ENCODE data around the gene FBXL15. TPM values are rescaled to one million over a fixed set of nuclear protein-coding genes. Genes with fewer than 3 reads are reported as not detected.

FBXL15 gene
- total and polyA plus RNA-seq, 2 of the 13 experiments (the other 11 are each of a cell fraction or from before 2014, with no cell fraction given), result 4.3 to 8.3 TPM

- TF ChIP-seq, protein P1, sequence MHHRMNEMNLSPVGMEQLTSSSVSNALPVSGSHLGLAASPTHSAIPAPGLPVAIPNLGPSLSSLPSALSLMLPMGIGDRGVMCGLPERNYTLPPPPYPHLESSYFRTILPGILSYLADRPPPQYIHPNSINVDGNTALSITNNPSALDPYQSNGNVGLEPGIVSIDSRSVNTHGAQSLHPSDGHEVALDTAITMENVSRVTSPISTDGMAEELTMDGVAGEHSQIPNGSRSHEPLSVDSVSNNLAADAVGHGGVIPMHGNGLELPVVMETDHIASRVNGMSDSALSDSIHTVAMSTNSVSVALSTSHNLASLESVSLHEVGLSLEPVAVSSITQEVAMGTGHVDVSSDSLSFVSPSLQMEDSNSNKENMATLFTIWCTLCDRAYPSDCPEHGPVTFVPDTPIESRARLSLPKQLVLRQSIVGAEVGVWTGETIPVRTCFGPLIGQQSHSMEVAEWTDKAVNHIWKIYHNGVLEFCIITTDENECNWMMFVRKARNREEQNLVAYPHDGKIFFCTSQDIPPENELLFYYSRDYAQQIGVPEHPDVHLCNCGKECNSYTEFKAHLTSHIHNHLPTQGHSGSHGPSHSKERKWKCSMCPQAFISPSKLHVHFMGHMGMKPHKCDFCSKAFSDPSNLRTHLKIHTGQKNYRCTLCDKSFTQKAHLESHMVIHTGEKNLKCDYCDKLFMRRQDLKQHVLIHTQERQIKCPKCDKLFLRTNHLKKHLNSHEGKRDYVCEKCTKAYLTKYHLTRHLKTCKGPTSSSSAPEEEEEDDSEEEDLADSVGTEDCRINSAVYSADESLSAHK (CRISPR knock-in tag; IDR thresholded peaks at IDR 0.05; ENCODE audit: borderline replicate concordance), result no peak
- TF ChIP-seq PAWR (CRISPR knock-in tag; IDR thresholded peaks at IDR 0.05; ENCODE audit: borderline replicate concordance) (no peak), ZSCAN21 (CRISPR knock-in tag; IDR thresholded peaks at IDR 0.05; ENCODE audit: borderline replicate concordance) (no peak), ZNF138 (CRISPR knock-in tag; IDR thresholded peaks at IDR 0.05; ENCODE audit: low read depth) (no peak), MEF2D (CRISPR knock-in tag; IDR thresholded peaks at IDR 0.05) (no peak), ZNF883 (CRISPR knock-in tag; IDR thresholded peaks at IDR 0.05; ENCODE audit: not compliant biosample characterization) (no peak), SATB2 (CRISPR knock-in tag; IDR thresholded peaks at IDR 0.05) (0 out of 2 replicates have a peak, but pooled peaks have one; percentile 68), KDM3A (CRISPR knock-in tag; IDR thresholded peaks at IDR 0.05; ENCODE audit: low read depth) (no peak; the same call in 1 of the 2 replicates), ZNF20 (CRISPR knock-in tag; IDR thresholded peaks at IDR 0.05) (no peak), RNF219 (CRISPR knock-in tag; IDR thresholded peaks at IDR 0.05) (no peak), TAF15 (IDR thresholded peaks at IDR 0.05; ENCODE audit: low read depth, low read length, poor library complexity, severe bottlenecking) (no peak), ZNF574 (CRISPR knock-in tag; IDR thresholded peaks at IDR 0.05) (peak; percentile 56), ZFP36L2 (CRISPR knock-in tag; IDR thresholded peaks at IDR 0.05) (no peak), XBP1 (CRISPR knock-in tag; IDR thresholded peaks at IDR 0.05) (peak; percentile 69; the same call in 1 of the 2 replicates), ZNF720 (CRISPR knock-in tag; IDR thresholded peaks at IDR 0.05) (no peak), HOXA9 (CRISPR knock-in tag; IDR thresholded peaks at IDR 0.05; ENCODE audit: borderline replicate concordance) (no peak), RBAK (CRISPR knock-in tag; IDR thresholded peaks at IDR 0.05) (no peak), SRSF9 (IDR thresholded peaks at IDR 0.05; ENCODE audit: borderline replicate concordance, insufficient read depth, low read depth, low read length, poor library complexity, severe bottlenecking) (no peak), HDAC2 (CRISPR knock-in tag; IDR thresholded peaks at IDR 0.05) (peak; percentile 19; the same call in 1 of the 2 replicates)
- TF ChIP-seq, protein P2, sequence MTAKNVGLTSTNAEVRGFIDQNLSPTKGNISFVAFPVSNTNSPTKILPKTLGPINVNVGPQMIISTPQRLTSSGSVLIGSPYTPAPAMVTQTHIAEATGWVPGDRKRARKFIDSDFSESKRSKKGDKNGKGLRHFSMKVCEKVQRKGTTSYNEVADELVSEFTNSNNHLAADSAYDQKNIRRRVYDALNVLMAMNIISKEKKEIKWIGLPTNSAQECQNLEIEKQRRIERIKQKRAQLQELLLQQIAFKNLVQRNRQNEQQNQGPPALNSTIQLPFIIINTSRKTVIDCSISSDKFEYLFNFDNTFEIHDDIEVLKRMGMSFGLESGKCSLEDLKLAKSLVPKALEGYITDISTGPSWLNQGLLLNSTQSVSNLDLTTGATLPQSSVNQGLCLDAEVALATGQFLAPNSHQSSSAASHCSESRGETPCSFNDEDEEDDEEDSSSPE (CRISPR knock-in tag; IDR thresholded peaks at IDR 0.05), result no peak
These were observed 1.1 kb upstream of the FBXL15 start (continued) for GRCh38 chr10:102419269-102420180.

Measured in HepG2 (cell line).